Central memory CD8-positive, alpha-beta T cell (primary cell): ENCODE results near the gene TWF1.

Experiments
- ATAC-seq: fragments of 150-1000 bp; cut with Tn5 transposase; replicated peaks from 2 replicates; pipeline ENCODE4 v1.10.0; 2022; ENCODE audit warnings: mild to moderate bottlenecking, moderate FRiP score, moderate number of reproducible peaks; ENCODE audit not compliant: poor library complexity, severe bottlenecking; ENCODE audit errors: extremely low read depth
- DNase-seq, 2 donors: peaks; one replicate each; pipeline ENCODE4 v3.0.0; 2021; ENCODE audit warnings: low spot score in 2 of 2
- H3K27ac Mint-ChIP-seq: one replicate; pipeline ENCODE4 v1.8.0; 2022; ENCODE audit warnings: low read depth, mild to moderate bottlenecking, moderate library complexity, mixed read lengths
- H3K27me3 Mint-ChIP-seq: one replicate; pipeline ENCODE4 v1.8.0; 2022; ENCODE audit warnings: mixed read lengths
- H3K36me3 Mint-ChIP-seq: one replicate; pipeline ENCODE4 v1.8.0; 2022; ENCODE audit warnings: mild to moderate bottlenecking, moderate library complexity, mixed read lengths; ENCODE audit not compliant: insufficient read depth
- H3K4me1 Mint-ChIP-seq: one replicate; pipeline ENCODE4 v1.8.0; 2022; ENCODE audit warnings: mixed read lengths
- H3K4me3 Mint-ChIP-seq: one replicate; pipeline ENCODE4 v1.8.0; 2022; ENCODE audit warnings: mild to moderate bottlenecking, moderate library complexity, mixed read lengths
- H3K9me3 Mint-ChIP-seq: one replicate; pipeline ENCODE4 v1.8.0; 2022; ENCODE audit warnings: mixed read lengths

The TWF1 gene

DNA sequence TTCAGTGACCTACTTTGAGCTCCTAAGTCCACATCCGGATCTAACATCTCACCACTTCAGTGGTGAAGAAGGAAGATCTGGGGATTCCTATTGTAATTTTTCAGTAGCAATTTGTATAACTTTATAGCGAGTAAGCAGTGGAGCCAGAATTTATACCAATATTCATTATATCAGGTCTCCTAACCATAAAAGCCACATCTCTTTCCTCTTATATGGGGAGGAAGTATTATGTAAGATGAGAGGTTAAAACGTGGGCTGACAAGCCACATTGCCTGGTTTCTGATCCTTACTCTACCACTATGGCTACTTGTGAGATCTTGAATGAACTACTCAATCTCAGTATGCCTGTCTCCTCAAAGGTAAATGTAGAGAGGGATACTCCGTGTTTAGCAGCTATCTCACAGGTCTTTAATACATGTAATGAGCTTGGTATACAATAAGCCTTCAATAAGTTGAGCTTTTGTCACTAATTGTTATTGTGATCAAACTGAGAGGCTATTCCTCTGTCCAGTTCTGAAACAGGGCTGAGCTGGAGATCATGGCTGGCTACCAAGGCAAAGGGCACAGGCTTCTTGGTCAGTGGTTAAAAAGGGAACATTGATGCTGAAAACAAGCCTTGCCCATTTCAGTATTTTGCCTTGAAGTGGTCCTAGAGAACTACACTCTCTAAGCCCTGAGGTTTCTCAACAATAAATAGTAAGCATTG is 26.5 kb upstream of the TWF1 start:
- H3K27ac Mint-ChIP-seq = no peak overlapping the region
- H3K27me3 Mint-ChIP-seq = no peaks in the 10 kb centered on the region
- H3K4me1 Mint-ChIP-seq = peaks cover 34% of the 10 kb centered on the region
- ATAC-seq (no peak), DNase-seq (no peak)
- no peaks in the 10 kb centered on the region for H3K9me3 Mint-ChIP-seq
- peak overlapping the region; percentile 6 for H3K4me3 Mint-ChIP-seq
- H3K36me3 Mint-ChIP-seq = peaks cover 2% of the 10 kb centered on the region

DNA sequence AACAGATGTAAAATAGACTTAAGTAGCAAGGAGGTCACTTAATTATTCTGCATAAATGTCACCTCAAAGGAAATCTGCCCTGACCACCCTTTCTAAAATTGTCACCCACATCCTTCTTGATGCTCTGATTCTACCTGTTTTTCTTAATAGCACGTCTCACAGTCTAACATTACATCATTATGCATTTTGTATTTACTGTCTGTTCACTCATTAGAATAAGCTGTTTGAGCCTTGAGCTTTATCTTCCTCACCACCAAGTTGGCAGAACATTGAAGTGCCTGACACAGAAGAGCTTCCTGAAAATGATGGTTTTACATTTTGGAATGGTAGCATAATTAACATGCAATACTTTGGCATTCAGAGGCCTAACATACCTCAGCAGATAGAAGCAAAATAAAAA is 21.0 kb upstream of the TWF1 start:
- Mint-ChIP-seq H3K4me3 (no peak overlapping the region), H3K9me3 (no peaks in the 10 kb centered on the region), H3K36me3 (no peaks in the 10 kb centered on the region), H3K27ac (no peak overlapping the region), H3K4me1 (peaks cover 5% of the 10 kb centered on the region), H3K27me3 (no peaks in the 10 kb centered on the region)
- no peak for ATAC-seq
- DNase-seq = no peak

DNA sequence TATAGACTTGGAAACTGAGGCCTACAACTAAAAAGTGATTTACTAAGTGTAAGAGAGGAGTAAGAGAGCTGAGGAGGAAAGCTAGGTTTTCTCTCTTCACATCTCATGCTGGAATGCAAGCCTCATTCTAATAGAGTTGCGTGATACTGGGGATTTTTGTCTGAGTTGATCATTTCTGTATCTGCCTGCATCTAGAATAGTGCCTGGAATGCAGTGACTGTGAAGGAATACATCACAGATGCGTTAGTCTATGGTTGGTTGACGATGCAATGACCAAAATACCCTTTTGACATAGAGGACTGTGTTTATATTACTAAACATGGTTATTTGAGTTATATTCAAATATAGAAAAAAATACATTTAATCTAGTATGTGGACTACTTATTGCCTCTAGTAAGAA is 20.6 kb upstream of the TWF1 start:
- Mint-ChIP-seq H3K36me3 (no peaks in the 10 kb centered on the region), H3K27ac (no peak overlapping the region), H3K27me3 (no peaks in the 10 kb centered on the region), H3K9me3 (no peaks in the 10 kb centered on the region), H3K4me3 (no peak overlapping the region), H3K4me1 (peaks cover under 1% of the 10 kb centered on the region)
- DNase-seq (no peak), ATAC-seq (no peak)

DNA sequence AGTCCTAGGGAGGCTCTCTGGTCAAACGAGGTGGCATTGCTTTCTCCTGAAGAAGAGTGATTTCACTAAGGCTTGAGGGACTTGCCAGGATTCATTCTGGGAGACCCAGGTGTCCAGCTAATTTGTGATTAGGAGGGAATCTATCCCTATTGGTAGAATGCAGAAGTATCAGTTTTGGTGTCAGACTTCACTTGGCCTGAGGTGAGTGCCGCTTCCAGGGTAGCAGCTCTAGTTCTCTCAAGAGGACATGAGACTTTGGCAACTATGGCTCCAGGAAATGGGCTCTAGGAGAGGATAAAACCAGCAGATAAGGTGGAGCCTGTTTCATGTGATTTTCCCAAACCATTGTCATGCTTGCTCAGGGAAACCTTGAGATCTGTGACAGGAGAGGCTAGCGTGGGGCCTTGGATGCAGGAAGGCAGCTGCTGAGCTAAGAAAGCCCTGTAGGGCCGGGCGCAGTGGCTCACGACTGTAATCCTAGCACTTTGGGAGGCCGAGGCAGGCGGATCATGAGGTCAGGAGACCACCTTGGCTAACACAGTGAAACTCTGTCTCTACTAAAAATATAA is 18.2 kb upstream of the TWF1 start:
- no peaks in the 10 kb centered on the region for H3K4me1 Mint-ChIP-seq
- ATAC-seq (no peak), DNase-seq (no peak)
- H3K27ac Mint-ChIP-seq = no peak overlapping the region
- no peaks in the 10 kb centered on the region for H3K9me3 Mint-ChIP-seq
- H3K4me3 Mint-ChIP-seq = no peak overlapping the region
- no peaks in the 10 kb centered on the region for H3K27me3 Mint-ChIP-seq
- no peaks in the 10 kb centered on the region for H3K36me3 Mint-ChIP-seq

DNA sequence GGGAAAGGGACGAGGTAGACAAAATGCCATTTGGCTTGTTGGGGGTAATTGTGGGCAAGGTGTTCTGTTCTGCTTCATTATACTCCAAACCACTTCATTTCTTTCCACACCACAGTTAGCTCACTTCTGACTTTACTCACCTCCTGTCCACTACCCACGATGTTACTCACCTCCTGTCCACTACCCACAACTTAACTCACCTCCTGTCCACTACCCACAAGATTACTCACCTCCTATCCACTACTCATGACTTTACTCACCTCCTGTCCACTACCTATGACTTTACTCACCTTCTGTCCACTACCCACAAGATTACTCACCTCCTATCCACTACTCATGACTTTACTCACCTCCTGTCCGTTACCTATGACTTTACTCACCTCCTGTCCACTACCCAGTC is 10.1 kb upstream of the TWF1 start:
- Mint-ChIP-seq H3K36me3 (no peaks in the 10 kb centered on the region), H3K27ac (no peak overlapping the region), H3K4me1 (no peaks in the 10 kb centered on the region), H3K27me3 (peaks cover 9% of the 10 kb centered on the region), H3K9me3 (no peaks in the 10 kb centered on the region), H3K4me3 (no peak overlapping the region)
- ATAC-seq (no peak), DNase-seq (no peak)

DNA sequence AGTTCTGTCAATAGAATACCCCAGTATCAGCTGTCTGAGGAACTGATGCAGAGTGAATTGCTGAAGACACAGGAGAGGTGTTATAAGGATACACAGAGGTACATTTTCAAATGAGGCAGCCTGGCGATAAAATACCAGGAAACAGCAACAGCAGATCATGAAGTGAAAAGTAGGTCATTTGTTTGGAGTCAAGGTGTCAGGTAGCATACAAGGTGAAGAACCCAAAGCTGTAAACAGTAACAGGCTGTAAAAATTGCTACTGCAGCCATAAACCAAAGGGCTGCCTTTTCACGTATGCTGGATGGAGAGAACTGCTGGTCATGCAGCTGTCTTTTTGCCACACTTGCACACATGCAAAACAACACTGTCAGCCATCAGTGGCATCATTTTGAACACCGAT is 9.3 kb upstream of the TWF1 start:
- Mint-ChIP-seq H3K9me3 (no peaks in the 10 kb centered on the region), H3K4me3 (no peak overlapping the region), H3K36me3 (no peaks in the 10 kb centered on the region), H3K27ac (no peak overlapping the region), H3K4me1 (no peaks in the 10 kb centered on the region), H3K27me3 (peaks cover 9% of the 10 kb centered on the region)
- DNase-seq (no peak), ATAC-seq (no peak)

DNA sequence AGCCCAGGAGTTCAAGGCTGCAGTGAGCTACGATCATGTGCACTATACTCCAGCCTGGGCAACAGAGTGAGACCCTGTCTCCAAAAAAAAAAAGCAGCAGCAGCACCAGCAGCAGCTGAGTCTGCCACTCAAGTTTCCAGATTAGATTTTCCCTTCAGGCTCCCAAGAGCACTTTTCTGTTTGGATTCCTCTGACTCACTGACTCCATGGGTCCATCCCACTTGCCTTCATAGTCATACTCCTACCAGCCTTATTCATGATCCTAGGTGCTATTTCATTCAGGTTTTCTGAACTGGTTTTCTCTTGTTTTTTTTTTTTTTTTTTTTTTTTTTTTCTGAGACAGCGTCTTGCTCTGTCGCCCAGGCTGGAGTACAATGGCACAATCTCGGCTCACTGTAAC is 6.8 kb upstream of the TWF1 start:
- H3K4me1 Mint-ChIP-seq = no peaks in the 10 kb centered on the region
- no peaks in the 10 kb centered on the region for H3K9me3 Mint-ChIP-seq
- H3K27me3 Mint-ChIP-seq = peaks cover 9% of the 10 kb centered on the region
- H3K27ac Mint-ChIP-seq = no peak overlapping the region
- H3K4me3 Mint-ChIP-seq = no peak overlapping the region
- ATAC-seq = no peak
- DNase-seq = no peak
- H3K36me3 Mint-ChIP-seq = no peaks in the 10 kb centered on the region

DNA sequence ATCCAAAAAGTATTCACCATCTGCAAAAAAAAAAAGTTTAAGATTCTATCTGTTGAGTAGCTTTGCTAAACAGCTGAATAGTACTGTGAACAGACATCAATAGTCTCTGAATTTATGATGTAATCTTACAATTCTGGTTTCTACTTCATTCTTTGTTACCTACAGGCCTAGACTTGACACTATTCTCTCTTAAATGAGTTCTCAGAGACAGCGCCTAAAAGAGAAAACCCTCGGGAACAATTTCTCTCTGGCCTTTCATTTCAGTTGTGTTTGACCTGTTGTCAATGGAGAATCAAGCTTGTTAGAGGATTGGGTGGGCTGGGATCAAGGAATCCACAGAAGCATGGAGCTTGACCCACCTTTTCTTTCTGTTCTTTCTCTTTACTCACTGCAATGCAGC is 5.9 kb upstream of the TWF1 start:
- H3K27ac Mint-ChIP-seq = no peak overlapping the region
- DNase-seq = no peak
- no peak overlapping the region for H3K4me3 Mint-ChIP-seq
- no peaks in the 10 kb centered on the region for H3K9me3 Mint-ChIP-seq
- no peak for ATAC-seq
- H3K27me3 Mint-ChIP-seq = peaks cover 9% of the 10 kb centered on the region
- H3K36me3 Mint-ChIP-seq = no peaks in the 10 kb centered on the region
- peaks cover 2% of the 10 kb centered on the region for H3K4me1 Mint-ChIP-seq

DNA sequence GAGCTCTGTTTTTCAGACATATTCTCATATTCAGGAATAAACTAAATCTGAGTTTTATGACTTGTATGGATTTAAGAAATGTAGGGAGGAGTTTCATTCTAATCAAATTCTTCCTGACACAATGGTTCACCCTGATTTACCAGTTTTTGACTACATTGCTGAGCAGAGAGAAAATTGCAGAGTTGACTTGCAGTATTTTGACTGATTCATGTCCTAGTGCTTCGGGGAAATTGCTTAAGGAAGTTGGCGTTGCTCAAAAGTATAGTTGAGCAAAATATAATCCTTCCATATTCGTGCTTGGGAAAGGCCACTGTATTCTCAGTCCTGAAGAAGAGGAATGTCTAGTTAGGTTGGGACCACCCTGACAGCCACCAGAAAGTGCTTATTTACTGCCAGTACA is 1.3 kb upstream of the TWF1 start:
- peak overlapping the region; percentile 100 for H3K27ac Mint-ChIP-seq
- no peaks in the 10 kb centered on the region for H3K9me3 Mint-ChIP-seq
- peaks cover 30% of the 10 kb centered on the region for H3K4me1 Mint-ChIP-seq
- DNase-seq (no peak), ATAC-seq (no peak)
- no peaks in the 10 kb centered on the region for H3K27me3 Mint-ChIP-seq
- H3K4me3 Mint-ChIP-seq = peak overlapping the region; percentile 96
- H3K36me3 Mint-ChIP-seq = peaks cover 18% of the 10 kb centered on the region

DNA sequence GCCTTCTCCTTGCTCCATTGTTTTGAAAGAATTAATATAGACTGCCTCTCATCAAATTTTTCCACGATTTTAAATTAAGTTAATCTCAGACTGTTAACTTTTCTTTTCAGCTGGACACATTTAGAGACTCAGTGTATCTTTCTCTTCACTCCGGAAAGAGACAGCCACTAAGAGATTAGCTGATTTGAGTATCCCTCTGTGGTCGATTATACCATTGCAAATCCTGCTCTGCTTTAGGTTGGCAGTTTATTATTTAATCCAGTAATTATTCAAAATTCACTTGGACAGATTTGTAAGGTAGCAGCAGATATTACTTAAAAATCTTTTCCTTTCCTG is 588 bp upstream of the TWF1 start:
- no peak for DNase-seq
- peaks cover 22% of the 10 kb centered on the region for H3K36me3 Mint-ChIP-seq

DNA sequence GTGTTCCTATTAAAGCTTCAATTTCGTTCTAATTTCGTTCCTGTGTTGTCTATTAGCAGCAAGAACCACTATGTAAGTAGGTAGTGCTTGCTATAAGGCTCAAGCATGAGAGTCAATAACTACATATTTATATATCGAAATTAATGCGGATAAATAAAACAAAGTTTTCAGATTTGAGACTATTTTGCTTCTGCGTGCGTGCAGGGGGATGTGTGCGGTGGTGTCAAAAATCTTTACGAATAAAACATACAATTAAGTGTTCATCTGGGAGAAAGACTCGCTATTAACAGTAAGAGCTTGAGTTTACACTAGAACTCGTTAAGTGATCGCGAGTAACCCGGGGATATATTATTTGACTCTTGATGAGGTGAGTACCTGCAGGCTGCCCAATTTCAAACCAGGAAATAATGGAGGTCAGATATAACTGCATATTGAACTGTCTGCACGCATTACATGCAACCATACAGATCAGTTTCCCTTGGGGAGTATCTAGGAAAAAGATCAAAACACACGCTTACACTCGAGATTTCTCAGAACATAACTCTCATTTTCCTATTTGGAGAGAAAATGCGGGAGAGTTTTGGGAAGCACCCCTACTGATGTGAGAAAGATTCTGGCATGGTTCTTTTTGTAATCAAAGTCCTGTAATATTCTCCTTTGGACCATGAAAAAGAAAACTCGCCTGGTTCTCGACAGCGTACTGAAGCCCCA is 813 bp downstream of the TWF1 start:
- H3K36me3 Mint-ChIP-seq = peaks cover 31% of the 10 kb centered on the region
- H3K9me3 Mint-ChIP-seq = no peaks in the 10 kb centered on the region

More for the DNA sequence above, 588 bp upstream of the TWF1 start:
- Mint-ChIP-seq H3K4me3 (peak overlapping the region; percentile 96), H3K4me1 (peaks cover 30% of the 10 kb centered on the region), H3K27me3 (no peaks in the 10 kb centered on the region), H3K27ac (peak overlapping the region; percentile 100), H3K9me3 (no peaks in the 10 kb centered on the region)
- ATAC-seq = no peak

DNA sequence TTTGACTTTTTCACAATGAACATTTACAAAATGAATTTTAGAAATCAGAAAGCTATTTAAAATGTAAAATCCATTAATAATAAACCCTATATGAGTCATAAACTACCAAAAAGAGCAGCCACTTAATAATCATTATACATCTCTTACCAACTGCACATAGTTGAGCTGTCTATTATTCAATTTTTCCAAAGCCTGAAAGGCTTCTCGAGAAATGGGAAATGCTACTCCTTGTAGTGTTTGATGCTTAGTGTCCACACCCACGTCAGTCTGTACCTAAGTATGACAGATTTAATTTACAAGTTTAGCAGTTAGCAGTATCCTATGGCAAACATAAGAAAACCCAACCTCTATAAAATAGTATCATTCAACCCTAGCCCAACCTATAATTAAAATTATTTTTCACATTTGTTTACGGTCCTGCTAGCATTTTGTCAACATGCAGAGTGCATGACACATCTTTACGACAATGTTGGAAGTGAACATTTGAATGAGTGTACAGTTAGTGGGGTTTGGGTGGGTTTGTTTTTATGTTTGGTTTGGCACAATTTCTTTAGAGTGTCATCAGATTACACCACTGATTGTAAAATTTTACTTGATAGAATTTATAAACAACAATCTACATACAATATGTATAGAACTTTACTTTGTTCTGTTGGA is 8.4 kb downstream of the TWF1 start:
- no peaks in the 10 kb centered on the region for H3K9me3 Mint-ChIP-seq
- no peak overlapping the region for H3K27ac Mint-ChIP-seq
- no peak for DNase-seq
- peaks cover 49% of the 10 kb centered on the region for H3K36me3 Mint-ChIP-seq
- no peak overlapping the region for H3K4me3 Mint-ChIP-seq
- H3K4me1 Mint-ChIP-seq = no peaks in the 10 kb centered on the region
- no peaks in the 10 kb centered on the region for H3K27me3 Mint-ChIP-seq
- ATAC-seq = no peak

More for the DNA sequence above, 813 bp downstream of the TWF1 start:
- Mint-ChIP-seq H3K27ac (peak overlapping the region; percentile 100), H3K4me3 (peak overlapping the region; percentile 96), H3K27me3 (no peaks in the 10 kb centered on the region), H3K4me1 (peaks cover 30% of the 10 kb centered on the region)
- DNase-seq = no peak
- peak; percentile 42 for ATAC-seq
